ENCODE data around the gene WRAP73. TPM values are rescaled to one million over a fixed set of nuclear protein-coding genes. Genes with fewer than 3 reads are reported as not detected.

The WRAP73 gene
- total and polyA plus RNA-seq, 2 experiments from 2014 or later, result 22.6 to 43.3 TPM

DNA sequence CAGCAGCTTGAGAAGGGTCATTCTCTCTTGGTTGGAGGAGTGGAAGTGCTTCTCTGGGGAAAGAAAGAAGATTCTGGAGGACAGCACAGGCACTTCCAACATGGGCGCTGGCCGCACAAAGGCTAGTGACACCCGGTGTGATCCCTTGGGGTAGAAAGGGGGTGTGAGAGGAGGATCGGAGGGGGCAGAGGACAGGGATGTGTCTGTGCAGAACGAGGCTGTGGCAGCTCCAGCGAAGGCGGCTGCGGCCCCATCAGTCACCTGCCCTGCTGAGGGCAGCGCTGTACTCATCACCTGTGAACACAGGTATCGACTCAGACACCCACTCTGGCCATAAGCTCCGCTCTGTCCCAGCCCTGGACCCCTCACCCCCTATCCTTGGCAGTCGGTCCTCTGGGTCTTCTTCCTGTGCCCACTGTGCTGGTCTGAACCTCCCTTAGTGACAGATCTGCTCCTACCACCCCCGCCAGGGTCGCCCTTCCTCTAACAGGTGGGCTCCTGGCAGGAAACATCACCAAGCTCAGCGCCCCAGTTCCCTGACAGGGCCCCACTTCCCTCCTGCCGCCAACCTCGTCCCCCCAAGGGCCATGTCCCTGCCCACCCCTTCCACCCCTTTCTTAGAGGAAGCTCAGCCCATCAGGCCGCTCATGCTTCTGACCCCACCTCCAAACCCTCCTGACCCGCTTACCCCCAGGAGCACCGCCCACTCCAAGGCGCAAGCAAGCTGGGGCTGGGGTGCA is 22.5 kb upstream of the WRAP73 start:
- Histone ChIP-seq H3K36me3 (ENCODE audit: insufficient read depth) (no peaks in the 10 kb centered on the region), H3K79me2 (replicated peaks; ENCODE audit: insufficient read depth) (no peaks in the 10 kb centered on the region), H3K9me2 (ENCODE audit: insufficient read depth) (no peaks in the 10 kb centered on the region), H3K27me3 (ENCODE audit: insufficient read depth) (no peaks in the 10 kb centered on the region), H3K4me1 (ENCODE audit: insufficient read depth) (peaks cover 8% of the 10 kb centered on the region), H3F3A (replicated peaks; ENCODE audit: low read depth) (no peaks in the 10 kb centered on the region), H2AFZ (no peak overlapping the region), H3K4me3 (no peak overlapping the region), H3K27ac (ENCODE audit: low read depth) (no peak overlapping the region), H4K20me1 (replicated peaks; ENCODE audit: insufficient read depth) (no peaks in the 10 kb centered on the region), H3K4me2 (no peak overlapping the region)
- ATAC-seq (no peak), DNase-seq (ENCODE audit: low spot score) (no peak)
- Mint-ChIP-seq H3K4me1 (peaks cover 27% of the 10 kb centered on the region), H3K27ac (no peak overlapping the region; the same call in 1 of the 2 replicates), H3K4me3 (no peak overlapping the region), H3K9me3 (no peaks in the 10 kb centered on the region), H3K27me3 (ENCODE audit: insufficient read depth, low read depth, poor library complexity) (peaks cover 21% of the 10 kb centered on the region), H3K36me3 (ENCODE audit: low read depth) (no peaks in the 10 kb centered on the region)
- TF ChIP-seq NANOG (IDR thresholded peaks at IDR 0.05; ENCODE audit: borderline replicate concordance) (no peak), ZNF462 (CRISPR knock-in tag; IDR thresholded peaks at IDR 0.05) (no peak), EZH2 (IDR thresholded peaks at IDR 0.05; ENCODE audit: low read depth, unreplicated experiment) (no peak), JUNB (IDR thresholded peaks at IDR 0.05; ENCODE audit: unreplicated experiment) (no peak), POLR2AphosphoS5 (IDR thresholded peaks at IDR 0.05; ENCODE audit: low read depth) (no peak), ZNF114 (CRISPR knock-in tag; IDR thresholded peaks at IDR 0.05) (no peak), ETS1 (IDR thresholded peaks at IDR 0.05) (no peak), CTCF (conservative IDR thresholded peaks at IDR 0.05; ENCODE audit: low read depth in 2 of 2) (no peak), ZNF331 (CRISPR knock-in tag; IDR thresholded peaks at IDR 0.05; ENCODE audit: low read depth) (no peak), CREB1 (CRISPR knock-in tag; IDR thresholded peaks at IDR 0.05; ENCODE audit: low read depth) (no peak), EZH2phosphoT487 (IDR thresholded peaks at IDR 0.05; ENCODE audit: unreplicated experiment) (no peak), STAT1 (IDR thresholded peaks at IDR 0.05; ENCODE audit: unreplicated experiment) (no peak)
- TF ChIP-seq, protein P1, sequence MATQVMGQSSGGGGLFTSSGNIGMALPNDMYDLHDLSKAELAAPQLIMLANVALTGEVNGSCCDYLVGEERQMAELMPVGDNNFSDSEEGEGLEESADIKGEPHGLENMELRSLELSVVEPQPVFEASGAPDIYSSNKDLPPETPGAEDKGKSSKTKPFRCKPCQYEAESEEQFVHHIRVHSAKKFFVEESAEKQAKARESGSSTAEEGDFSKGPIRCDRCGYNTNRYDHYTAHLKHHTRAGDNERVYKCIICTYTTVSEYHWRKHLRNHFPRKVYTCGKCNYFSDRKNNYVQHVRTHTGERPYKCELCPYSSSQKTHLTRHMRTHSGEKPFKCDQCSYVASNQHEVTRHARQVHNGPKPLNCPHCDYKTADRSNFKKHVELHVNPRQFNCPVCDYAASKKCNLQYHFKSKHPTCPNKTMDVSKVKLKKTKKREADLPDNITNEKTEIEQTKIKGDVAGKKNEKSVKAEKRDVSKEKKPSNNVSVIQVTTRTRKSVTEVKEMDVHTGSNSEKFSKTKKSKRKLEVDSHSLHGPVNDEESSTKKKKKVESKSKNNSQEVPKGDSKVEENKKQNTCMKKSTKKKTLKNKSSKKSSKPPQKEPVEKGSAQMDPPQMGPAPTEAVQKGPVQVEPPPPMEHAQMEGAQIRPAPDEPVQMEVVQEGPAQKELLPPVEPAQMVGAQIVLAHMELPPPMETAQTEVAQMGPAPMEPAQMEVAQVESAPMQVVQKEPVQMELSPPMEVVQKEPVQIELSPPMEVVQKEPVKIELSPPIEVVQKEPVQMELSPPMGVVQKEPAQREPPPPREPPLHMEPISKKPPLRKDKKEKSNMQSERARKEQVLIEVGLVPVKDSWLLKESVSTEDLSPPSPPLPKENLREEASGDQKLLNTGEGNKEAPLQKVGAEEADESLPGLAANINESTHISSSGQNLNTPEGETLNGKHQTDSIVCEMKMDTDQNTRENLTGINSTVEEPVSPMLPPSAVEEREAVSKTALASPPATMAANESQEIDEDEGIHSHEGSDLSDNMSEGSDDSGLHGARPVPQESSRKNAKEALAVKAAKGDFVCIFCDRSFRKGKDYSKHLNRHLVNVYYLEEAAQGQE (IDR thresholded peaks at IDR 0.05; ENCODE audit: unreplicated experiment), result no peak

Data from GM23338 (cell line).